HL-60 (cell line): ENCODE measurements around the gene OGDH.

Experiments used
- GABPA ChIP-seq: IDR thresholded peaks from 2 replicates; pipeline ENCODE4 v1.6.1; 2012; ENCODE audit warnings: low read depth
- POLR2AphosphoS5 ChIP-seq: IDR thresholded peaks from 2 replicates; pipeline ENCODE4 v1.6.1; 2012; ENCODE audit warnings: low read depth
- REST ChIP-seq: IDR thresholded peaks from 2 replicates; pipeline ENCODE4 v1.6.1; 2012; ENCODE audit warnings: low read depth; ENCODE audit not compliant: insufficient replicate concordance
- TF ChIP-seq, protein P1 (sequence below): IDR thresholded peaks from one replicate; pipeline ENCODE4 v1.5.1; 2011; ENCODE audit warnings: low read length, control low read depth, inconsistent platforms; ENCODE audit not compliant: insufficient read depth

- TF ChIP-seq, protein P1, sequence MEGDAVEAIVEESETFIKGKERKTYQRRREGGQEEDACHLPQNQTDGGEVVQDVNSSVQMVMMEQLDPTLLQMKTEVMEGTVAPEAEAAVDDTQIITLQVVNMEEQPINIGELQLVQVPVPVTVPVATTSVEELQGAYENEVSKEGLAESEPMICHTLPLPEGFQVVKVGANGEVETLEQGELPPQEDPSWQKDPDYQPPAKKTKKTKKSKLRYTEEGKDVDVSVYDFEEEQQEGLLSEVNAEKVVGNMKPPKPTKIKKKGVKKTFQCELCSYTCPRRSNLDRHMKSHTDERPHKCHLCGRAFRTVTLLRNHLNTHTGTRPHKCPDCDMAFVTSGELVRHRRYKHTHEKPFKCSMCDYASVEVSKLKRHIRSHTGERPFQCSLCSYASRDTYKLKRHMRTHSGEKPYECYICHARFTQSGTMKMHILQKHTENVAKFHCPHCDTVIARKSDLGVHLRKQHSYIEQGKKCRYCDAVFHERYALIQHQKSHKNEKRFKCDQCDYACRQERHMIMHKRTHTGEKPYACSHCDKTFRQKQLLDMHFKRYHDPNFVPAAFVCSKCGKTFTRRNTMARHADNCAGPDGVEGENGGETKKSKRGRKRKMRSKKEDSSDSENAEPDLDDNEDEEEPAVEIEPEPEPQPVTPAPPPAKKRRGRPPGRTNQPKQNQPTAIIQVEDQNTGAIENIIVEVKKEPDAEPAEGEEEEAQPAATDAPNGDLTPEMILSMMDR = no peak
- TF ChIP-seq POLR2AphosphoS5 (no peak), REST (no peak), GABPA (no peak)
Observed at GRCh38 chr7:44755698-44756627, 149.5 kb downstream of the OGDH start.
